IMR-90 (cell line): Measurements from ENCODE around the gene STEAP3. TPM values are rescaled to one million over a fixed set of nuclear protein-coding genes. Genes with fewer than 3 reads are reported as not detected.

Experiments
- ATAC-seq: fragments of 200-7000 bp; cut with Tn5 transposase; 2 replicates; pipeline ENCODE4 v1.9.1; 2020; ENCODE audit warnings: low read depth, mild to moderate bottlenecking, moderate library complexity
- BruUV-seq: library from RNA; stranded (reverse); fragments of 400-500 nt; replicated peaks from 2 replicates; lab custom pipeline; 2021; lab: Mats Ljungman, UMichigan
- CTCF ChIA-PET: fragments of 300-600 bp; formaldehyde crosslinking; extraction: SDS; loops from one replicate; lab custom pipeline; 2021; ENCODE audit warnings: antibody characterized with exemption; lab: Yijun Ruan, JAX
- POLR2A ChIA-PET: fragments of 300-600 bp; sonication (Branson Sonifier 250); formaldehyde crosslinking; loops from one replicate; lab custom pipeline; 2022; ENCODE audit warnings: antibody characterized with exemption; ENCODE audit not compliant: unreplicated experiment; lab: Charles Lee
- DNase-seq: peaks from one replicate; pipeline ENCODE4 v3.0.0; 2013
- H2AFZ ChIP-seq: replicated peaks from 2 replicates; pipeline ENCODE3; 2013; ENCODE audit warnings: low read length, mild to moderate bottlenecking; ENCODE audit not compliant: poor library complexity
- H2AK5ac ChIP-seq: 2 replicates; pipeline ENCODE4 v1.6.1; 2013; ENCODE audit warnings: low read depth, low read length, inconsistent platforms
- H2AK9ac ChIP-seq: replicated peaks from 2 replicates; pipeline ENCODE3; 2013; ENCODE audit warnings: mild to moderate bottlenecking, low read depth, low read length, moderate library complexity; ENCODE audit not compliant: poor library complexity
- H2BK120ac ChIP-seq: 2 replicates; pipeline ENCODE4 v1.6.1; 2013; ENCODE audit warnings: low read depth, low read length, inconsistent platforms
- H2BK15ac ChIP-seq: 3 replicates; pipeline ENCODE4 v1.6.1; 2013; ENCODE audit warnings: low read depth, low read length, inconsistent platforms
- H2BK20ac ChIP-seq: 2 replicates; pipeline ENCODE4 v1.6.1; 2013; ENCODE audit warnings: low read depth, mild to moderate bottlenecking, inconsistent platforms, low read length, moderate library complexity
- H2BK5ac ChIP-seq: 2 replicates; pipeline ENCODE4 v1.6.1; 2013; ENCODE audit warnings: mild to moderate bottlenecking, low read depth, low read length, inconsistent platforms; ENCODE audit not compliant: poor library complexity, severe bottlenecking
- H3K14ac ChIP-seq: replicated peaks from 2 replicates; pipeline ENCODE4 v1.6.1; 2013; ENCODE audit warnings: low read depth, low read length, inconsistent platforms
- H3K18ac ChIP-seq: 2 replicates; pipeline ENCODE4 v1.6.1; 2013; ENCODE audit warnings: low read depth, low read length, control low read depth
- H3K23ac ChIP-seq: 2 replicates; pipeline ENCODE4 v1.6.1; 2013; ENCODE audit warnings: low read depth, low read length, inconsistent platforms
- H3K27ac ChIP-seq: 2 replicates; pipeline ENCODE4 v1.5.1; 2013; ENCODE audit warnings: mild to moderate bottlenecking, control low read depth, low read length; ENCODE audit not compliant: insufficient read depth
- H3K27me3 ChIP-seq: 2 replicates; pipeline ENCODE4 v1.6.1; 2013; ENCODE audit warnings: low read length; ENCODE audit not compliant: control insufficient read depth, insufficient read depth
- H3K36me3 ChIP-seq: 2 replicates; pipeline ENCODE4 v1.6.1; 2013; ENCODE audit warnings: low read length, mixed read lengths; ENCODE audit not compliant: control insufficient read depth, insufficient read depth
- H3K4ac ChIP-seq: 2 replicates; pipeline ENCODE4 v1.6.1; 2013; ENCODE audit warnings: low read depth, low read length, inconsistent platforms
- H3K4me1 ChIP-seq: 2 replicates; pipeline ENCODE4 v1.6.1; 2013; ENCODE audit warnings: low read length, mixed read lengths; ENCODE audit not compliant: control insufficient read depth, insufficient read depth
- H3K4me2 ChIP-seq: 2 replicates; pipeline ENCODE4 v1.6.1; 2013; ENCODE audit warnings: low read depth, mild to moderate bottlenecking, control low read depth, low read length, moderate library complexity
- H3K4me3 ChIP-seq: 2 replicates; pipeline ENCODE4 v1.5.1; 2013; ENCODE audit warnings: low read depth, mild to moderate bottlenecking, control low read depth, low read length, moderate library complexity; ENCODE audit not compliant: insufficient read depth
- H3K56ac ChIP-seq: 2 replicates; pipeline ENCODE4 v1.6.1; 2013; ENCODE audit warnings: low read length, inconsistent platforms; ENCODE audit not compliant: insufficient read depth; ENCODE audit errors: extremely low read depth
- H3K79me1 ChIP-seq, 2 experiments: 2 replicates each; pipeline ENCODE4 v1.6.1; 2013; ENCODE audit warnings: low read length in 2 of 2, inconsistent platforms in 1 of 2, low read depth in 1 of 2
- H3K9ac ChIP-seq: 2 replicates; pipeline ENCODE4 v1.6.1; 2013; ENCODE audit warnings: low read depth, low read length, control low read depth
- H3K9me1 ChIP-seq: 2 replicates; pipeline ENCODE4 v1.6.1; 2013; ENCODE audit warnings: low read length, inconsistent platforms; ENCODE audit not compliant: insufficient read depth
- H3K9me3 ChIP-seq: 2 replicates; pipeline ENCODE4 v1.6.1; 2013; ENCODE audit warnings: low read length; ENCODE audit not compliant: control insufficient read depth, insufficient read depth
- H4K20me1 ChIP-seq: 2 replicates; pipeline ENCODE4 v1.6.1; 2013; ENCODE audit warnings: low read length, inconsistent platforms; ENCODE audit not compliant: insufficient read depth
- H4K5ac ChIP-seq: 2 replicates; pipeline ENCODE4 v1.6.1; 2013; ENCODE audit warnings: mild to moderate bottlenecking, low read depth, low read length, control low read depth
- H4K8ac ChIP-seq, 2 experiments: 2 replicates each; pipeline ENCODE4 v1.6.1; 2013; ENCODE audit warnings: low read depth in 2 of 2, low read length in 2 of 2, control low read depth in 1 of 2, inconsistent platforms in 1 of 2
- H4K91ac ChIP-seq: 2 replicates; pipeline ENCODE4 v1.6.1; 2013; ENCODE audit warnings: low read depth, low read length, inconsistent platforms; ENCODE audit not compliant: insufficient read depth
- CHD1 ChIP-seq: IDR thresholded peaks from 2 replicates; pipeline ENCODE4 v1.6.1; 2012; ENCODE audit warnings: low read depth, low read length, improper control_type of control experiment
- MXI1 ChIP-seq: IDR thresholded peaks from 2 replicates; pipeline ENCODE4 v1.6.1; 2012; ENCODE audit warnings: low read depth, mild to moderate bottlenecking, low read length, moderate library complexity, borderline replicate concordance
- POLR2A ChIP-seq: IDR thresholded peaks from 2 replicates; pipeline ENCODE4 v1.6.1; 2012; ENCODE audit warnings: mild to moderate bottlenecking, low read depth, low read length
- RAD21 ChIP-seq: IDR thresholded peaks from 2 replicates; pipeline ENCODE4 v1.6.1; 2012; ENCODE audit warnings: low read length, improper control_type of control experiment
- SMC3 ChIP-seq: fragments of 150-350 bp; IDR thresholded peaks from 2 replicates; pipeline ENCODE4 v1.6.1; 2016; ENCODE audit warnings: low read depth, mild to moderate bottlenecking, antibody characterized with exemption, low read length, moderate library complexity
- WGBS, 2 experiments: methylation state at CpG; one replicate each; pipeline versions ENCODE4 v1.1.5 to v1.1.7; 2013; ENCODE audit warnings: missing lambda C conversion rate in 2 of 2; ENCODE audit not compliant: insufficient read length in 1 of 2; ENCODE audit errors: extremely low coverage in 2 of 2; 5-methylcytosine and 5-hydroxymethylcytosine counted together
- dilution Hi-C: fragments of 300-500 bp; cut with HindIII; formaldehyde crosslinking; loops from one replicate; pipeline ENCODE4 v1.14.3; 2018; ENCODE audit warnings: low sequenced_read_pairs; ENCODE audit not compliant: unreplicated experiment
- in situ Hi-C: fragments of 300-500 bp; cut with MboI; formaldehyde crosslinking; loops from 3 replicates; pipeline ENCODE4 v1.14.3; 2019; ENCODE audit warnings: low sequenced_read_pairs, inconsistent platforms, mixed read lengths
- intact Hi-C: fragments of 100-400 bp; cut with micrococcal nuclease; formaldehyde crosslinking; loops from 2 replicates; pipeline ENCODE4 v1.10.0; 2022
- polyA plus RNA-seq, 3 experiments: library from polyadenylated mRNA; depleted of rRNA; stranded (reverse); fragments of >200 nt; gene quantifications; 2 replicates each; pipeline ENCODE4 v1.2.3, GENCODE V29; 2012; ENCODE audit warnings: low replicate concordance in 1 of 3
- total RNA-seq: library from RNA; depleted of rRNA; stranded (reverse); fragments of >200 nt; gene quantifications from 2 replicates; pipeline ENCODE4 v1.2.3, GENCODE V29; 2012

STEAP3 gene
- total and polyA plus RNA-seq, 2 of the 4 experiments (the other 2 are of a cell fraction) = 19.4 to 43.9 TPM

GRCh38 chr2:119289093-119289492 lies 65.5 kb downstream of the STEAP3 start:
- DNase-seq = no peak
- no TSS peak for BruUV-seq
- in situ Hi-C loops = loop anchor here (5.0 to 10.0 kb wide), 2 partner anchors 264 to 407 kb away; no protein-coding TSS in a partner anchor

More at GRCh38 chr2:119289093-119289492, 65.5 kb downstream of the STEAP3 start:
- no peaks in the 10 kb centered on the region for H3K4me1 ChIP-seq
- TF ChIP-seq MXI1 (no peak), POLR2A (no peak), RAD21 (no peak), CHD1 (no peak), SMC3 (no peak)
- no peak overlapping the region for H3K18ac ChIP-seq
- H2BK5ac ChIP-seq = no peak overlapping the region
- CTCF ChIA-PET = interaction anchor here (1.0 kb wide), 1 partner anchor 277 kb away, joined by 3 read pairs; no protein-coding TSS in a partner anchor
- 91% methylated on average over 5 of the region's 11 CpGs; no CpG with 5 or more reads in 1 of the 2 experiments for WGBS, 2 experiments
- no peak overlapping the region for H2BK20ac ChIP-seq
- dilution Hi-C loops = no loop called here
- H2BK120ac ChIP-seq = no peak overlapping the region
- no peak overlapping the region for H3K56ac ChIP-seq
- no peak overlapping the region for H2AFZ ChIP-seq
- H3K79me1 ChIP-seq = no peaks in the 10 kb centered on the region
- H3K27ac ChIP-seq = no peak overlapping the region
- no peak overlapping the region for H2AK5ac ChIP-seq
- H3K14ac ChIP-seq = no peak overlapping the region
- no peak overlapping the region for H3K23ac ChIP-seq
- POLR2A ChIA-PET = no interaction called here
- intact Hi-C loops = no loop called here
- no peak overlapping the region for H3K4me2 ChIP-seq
- H3K9ac ChIP-seq = no peak overlapping the region
- 0 out of 2 replicates have a peak, but pooled peaks cover 1% of the 10 kb centered on the region for H3K9me1 ChIP-seq
- no peak overlapping the region for H4K8ac ChIP-seq
- no peaks in the 10 kb centered on the region; the same call in 1 of the 2 replicates for H3K27me3 ChIP-seq
- ATAC-seq = no peak
- H4K20me1 ChIP-seq = no peaks in the 10 kb centered on the region
- H2AK9ac ChIP-seq = no peak overlapping the region
- no peaks in the 10 kb centered on the region for H3K36me3 ChIP-seq
- H4K91ac ChIP-seq = no peak overlapping the region
- no peak overlapping the region for H4K5ac ChIP-seq
- H3K4me3 ChIP-seq = no peak overlapping the region
- no peak overlapping the region for H2BK15ac ChIP-seq
- H3K9me3 ChIP-seq = no peaks in the 10 kb centered on the region
- H3K4ac ChIP-seq = no peak overlapping the region
